Mesothelial cell of epicardium (in vitro differentiated cells): ENCODE measurements around the gene FOXP1. TPM values are rescaled to one million over a fixed set of nuclear protein-coding genes. Genes with fewer than 3 reads are reported as not detected.
"Not testable (repeated sequence)": the region's sequence is repeated elsewhere in the genome, so short reads cannot be mapped to it uniquely, and the experiment has no call there.

ENCODE experiments used
- DNase-seq, 2 experiments: peaks; one replicate each; pipeline ENCODE4 v3.0.0; 2021; ENCODE audit warnings: low spot score in 2 of 2; ENCODE audit not compliant: unreplicated experiment in 2 of 2
- H3K27ac Mint-ChIP-seq: 2 replicates; pipeline ENCODE4 v1.8.0; 2021; ENCODE audit warnings: mixed read lengths
- H3K27me3 Mint-ChIP-seq: 2 replicates; pipeline ENCODE4 v1.8.0; 2021; ENCODE audit warnings: low read depth, mixed read lengths
- H3K36me3 Mint-ChIP-seq: 2 replicates; pipeline ENCODE4 v1.8.0; 2021; ENCODE audit warnings: mixed read lengths
- H3K4me1 Mint-ChIP-seq: 2 replicates; pipeline ENCODE4 v1.8.0; 2021; ENCODE audit warnings: mixed read lengths
- H3K4me3 Mint-ChIP-seq: 2 replicates; pipeline ENCODE4 v1.8.0; 2021; ENCODE audit warnings: mild to moderate bottlenecking, moderate library complexity, mixed read lengths
- H3K9me3 Mint-ChIP-seq: 2 replicates; pipeline ENCODE4 v1.8.0; 2021; ENCODE audit warnings: mixed read lengths
- total RNA-seq: library from RNA; stranded (reverse); gene quantifications from 3 replicates; pipeline ENCODE4 v1.2.1, GENCODE V29; 2021
- TF ChIP-seq, protein P1 (sequence below): fragments of 200-600 bp; sonication (generic); IDR thresholded peaks from one replicate; pipeline ENCODE4 v1.5.0; 2021; ENCODE audit warnings: antibody characterized with exemption; ENCODE audit not compliant: unreplicated experiment

FOXP1 gene
- total RNA-seq, 1 donor from 2014 or later: 187 TPM

DNA sequence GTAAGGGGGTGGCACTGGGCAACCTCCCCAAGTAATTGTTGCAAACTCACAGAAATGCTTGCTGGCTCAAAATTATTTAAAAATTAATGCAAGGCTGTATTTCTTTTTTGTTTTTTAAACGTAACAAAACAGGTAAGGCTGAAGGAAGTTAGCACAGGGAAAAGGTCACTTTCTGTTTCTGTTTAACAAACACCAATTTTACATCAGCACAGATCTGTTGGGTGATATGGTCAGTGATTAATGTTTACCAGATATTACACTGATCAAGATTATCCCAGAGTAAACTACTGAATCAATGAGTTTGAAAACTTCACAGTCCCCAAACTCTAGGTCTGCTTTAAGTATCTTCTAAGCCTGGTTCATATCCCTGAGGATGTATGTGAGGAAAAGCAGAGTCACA lies 558.0 kb downstream of the FOXP1 start:
- Mint-ChIP-seq H3K4me3 (no peak overlapping the region), H3K27ac (peak overlapping the region; percentile 26), H3K9me3 (peaks cover 5% of the 10 kb centered on the region), H3K36me3 (peaks cover 31% of the 10 kb centered on the region), H3K27me3 (no peaks in the 10 kb centered on the region), H3K4me1 (peaks cover 15% of the 10 kb centered on the region)
- DNase-seq: no peak
- TF ChIP-seq, protein P1, sequence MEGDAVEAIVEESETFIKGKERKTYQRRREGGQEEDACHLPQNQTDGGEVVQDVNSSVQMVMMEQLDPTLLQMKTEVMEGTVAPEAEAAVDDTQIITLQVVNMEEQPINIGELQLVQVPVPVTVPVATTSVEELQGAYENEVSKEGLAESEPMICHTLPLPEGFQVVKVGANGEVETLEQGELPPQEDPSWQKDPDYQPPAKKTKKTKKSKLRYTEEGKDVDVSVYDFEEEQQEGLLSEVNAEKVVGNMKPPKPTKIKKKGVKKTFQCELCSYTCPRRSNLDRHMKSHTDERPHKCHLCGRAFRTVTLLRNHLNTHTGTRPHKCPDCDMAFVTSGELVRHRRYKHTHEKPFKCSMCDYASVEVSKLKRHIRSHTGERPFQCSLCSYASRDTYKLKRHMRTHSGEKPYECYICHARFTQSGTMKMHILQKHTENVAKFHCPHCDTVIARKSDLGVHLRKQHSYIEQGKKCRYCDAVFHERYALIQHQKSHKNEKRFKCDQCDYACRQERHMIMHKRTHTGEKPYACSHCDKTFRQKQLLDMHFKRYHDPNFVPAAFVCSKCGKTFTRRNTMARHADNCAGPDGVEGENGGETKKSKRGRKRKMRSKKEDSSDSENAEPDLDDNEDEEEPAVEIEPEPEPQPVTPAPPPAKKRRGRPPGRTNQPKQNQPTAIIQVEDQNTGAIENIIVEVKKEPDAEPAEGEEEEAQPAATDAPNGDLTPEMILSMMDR: no peak

DNA sequence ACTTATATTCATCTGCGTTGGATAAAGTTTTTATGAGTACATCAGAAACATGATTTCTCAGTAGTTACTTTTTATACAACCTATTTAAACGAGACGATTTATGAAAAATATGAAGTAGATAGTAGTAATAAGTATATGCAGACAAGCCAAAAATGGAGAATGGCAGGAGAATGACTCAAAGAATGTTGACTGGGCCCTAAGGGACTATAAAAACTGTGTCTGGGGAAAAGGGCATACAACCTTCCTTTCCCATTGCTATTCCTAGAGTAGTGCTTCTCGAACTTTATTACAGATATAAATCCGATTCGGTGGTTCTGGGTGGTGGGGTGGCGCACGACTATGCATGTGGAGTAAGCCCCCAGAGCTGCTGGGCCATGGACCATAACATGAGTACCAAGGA lies 558.5 kb downstream of the FOXP1 start:
- H3K36me3 Mint-ChIP-seq: peaks cover 26% of the 10 kb centered on the region
- no peaks in the 10 kb centered on the region for H3K27me3 Mint-ChIP-seq
- H3K4me1 Mint-ChIP-seq: peaks cover 15% of the 10 kb centered on the region
- H3K9me3 Mint-ChIP-seq: no peaks in the 10 kb centered on the region
- peak overlapping the region; percentile 45 for H3K27ac Mint-ChIP-seq
- no peak overlapping the region for H3K4me3 Mint-ChIP-seq
- TF ChIP-seq, protein P1: no peak
- no peak for DNase-seq

DNA sequence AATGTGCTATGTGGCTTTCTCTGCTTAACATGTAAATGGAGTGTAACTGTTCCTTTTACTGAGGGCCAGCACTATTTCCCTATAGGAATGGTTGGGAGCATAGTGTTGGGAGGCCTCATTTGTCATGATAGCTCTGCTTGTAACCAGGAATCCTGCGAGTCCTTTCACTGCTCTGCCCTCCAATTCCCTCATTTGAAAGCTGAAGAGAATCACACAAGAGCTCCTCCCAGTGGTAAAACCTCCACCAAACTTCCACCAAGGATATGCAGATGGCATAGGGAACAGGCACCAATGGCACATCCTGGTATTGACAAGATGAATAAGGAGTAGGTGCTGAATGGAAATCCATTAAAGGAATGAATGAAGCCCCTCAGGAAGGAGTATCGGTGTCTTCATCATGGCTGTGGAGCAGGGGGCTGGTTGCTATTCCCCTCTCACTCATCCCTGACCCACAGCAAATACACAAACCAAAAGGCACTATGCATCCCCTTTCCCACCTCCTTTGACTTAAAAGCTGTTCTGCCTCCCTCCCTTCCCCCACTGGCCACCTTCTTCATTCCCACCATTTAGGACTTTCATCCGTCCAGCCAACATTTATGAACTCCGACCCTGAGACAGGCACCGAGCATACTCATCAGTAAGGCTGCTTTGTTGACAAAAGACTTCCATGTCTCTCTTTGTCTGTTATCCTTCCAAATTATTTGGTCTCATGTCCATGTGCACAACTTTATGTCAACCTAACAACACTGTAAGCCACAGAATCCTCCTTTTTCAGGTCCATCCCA lies 560.8 kb downstream of the FOXP1 start:
- H3K4me1 Mint-ChIP-seq: peaks cover 19% of the 10 kb centered on the region
- H3K27ac Mint-ChIP-seq: peak overlapping the region; percentile 35
- no peak overlapping the region for H3K4me3 Mint-ChIP-seq
- peaks cover 15% of the 10 kb centered on the region for H3K36me3 Mint-ChIP-seq
- H3K27me3 Mint-ChIP-seq: no peaks in the 10 kb centered on the region
- H3K9me3 Mint-ChIP-seq: no peaks in the 10 kb centered on the region
- TF ChIP-seq, protein P1: no peak
- DNase-seq: no peak

DNA sequence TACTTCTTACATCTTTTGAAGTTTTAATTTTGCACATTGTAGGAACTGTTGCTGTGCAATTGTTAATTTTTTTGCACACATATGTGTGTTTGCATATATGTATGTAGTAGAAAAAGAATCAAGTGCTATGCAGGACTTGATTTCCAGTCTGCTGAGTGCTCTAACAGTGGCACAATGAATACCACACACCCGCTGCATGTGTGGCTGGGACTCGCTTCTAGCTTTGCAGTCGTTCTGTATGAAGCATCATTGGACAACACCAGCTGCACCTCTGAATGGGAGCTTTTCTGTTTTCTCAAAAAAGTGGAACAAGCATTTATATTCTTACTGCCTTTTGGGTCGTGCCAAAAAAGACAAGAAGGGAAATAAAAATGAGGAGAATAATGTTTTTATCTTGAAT lies 564.7 kb downstream of the FOXP1 start:
- TF ChIP-seq, protein P1: no peak
- Mint-ChIP-seq H3K27ac (no peak overlapping the region), H3K27me3 (no peaks in the 10 kb centered on the region), H3K4me1 (peaks cover 31% of the 10 kb centered on the region), H3K9me3 (no peaks in the 10 kb centered on the region), H3K4me3 (no peak overlapping the region), H3K36me3 (peaks cover 20% of the 10 kb centered on the region)
- DNase-seq: no peak

- Mint-ChIP-seq H3K4me1 (peaks cover 25% of the 10 kb centered on the region), H3K36me3 (peaks cover 26% of the 10 kb centered on the region), H3K27me3 (no peaks in the 10 kb centered on the region), H3K9me3 (peaks cover 5% of the 10 kb centered on the region), H3K27ac (peak overlapping the region; percentile 91), H3K4me3 (no peak overlapping the region)
- DNase-seq: no peak
- TF ChIP-seq, protein P1: no peak
Observed at GRCh38 chr3:71016178-71016845, 567.2 kb downstream of the FOXP1 start.

- H3K27ac Mint-ChIP-seq, H3K9me3 Mint-ChIP-seq, H3K27me3 Mint-ChIP-seq, DNase-seq, H3K4me3 Mint-ChIP-seq: not testable (repeated sequence)
- H3K36me3 Mint-ChIP-seq: peaks cover 19% of the 10 kb centered on the region
- H3K4me1 Mint-ChIP-seq: peaks cover 25% of the 10 kb centered on the region
Observed at GRCh38 chr3:71014616-71015015, 568.9 kb downstream of the FOXP1 start.
